Neural cell (in vitro differentiated cells): ENCODE results near the gene ANKS1A.

Source experiments
- EP300 ChIP-seq: fragments of 450-650 bp; conservative IDR thresholded peaks from 2 replicates; pipeline ENCODE4 v1.6.1; 2014; ENCODE audit warnings: antibody characterized with exemption, mild to moderate bottlenecking, moderate library complexity; ENCODE audit not compliant: poor library complexity, severe bottlenecking
- EZH2 ChIP-seq: fragments of 200-600, 300-800 bp; shearing (Covaris generic), sonication (generic); IDR thresholded peaks from 2 replicates; pipeline ENCODE4 v1.6.1; 2014; ENCODE audit warnings: antibody characterized with exemption, low read length, borderline replicate concordance, mild to moderate bottlenecking; ENCODE audit not compliant: insufficient read depth, poor library complexity, severe bottlenecking
- POLR2AphosphoS5 ChIP-seq: IDR thresholded peaks from 2 replicates; pipeline ENCODE4 v1.6.1; 2012
- SMC3 ChIP-seq: fragments of 450-650 bp; conservative IDR thresholded peaks from 2 replicates; pipeline ENCODE4 v1.6.1; 2014; ENCODE audit warnings: antibody characterized with exemption, mild to moderate bottlenecking, moderate library complexity; ENCODE audit not compliant: poor library complexity
- TAF1 ChIP-seq: IDR thresholded peaks from 2 replicates; pipeline ENCODE4 v1.6.1; 2012; ENCODE audit warnings: low read depth
- TF ChIP-seq, protein P1 (sequence below): fragments of 450-650 bp; IDR thresholded peaks from 2 replicates; pipeline ENCODE4 v1.5.1; 2014; ENCODE audit warnings: antibody characterized with exemption, mild to moderate bottlenecking, moderate library complexity; ENCODE audit not compliant: poor library complexity, severe bottlenecking

DNA sequence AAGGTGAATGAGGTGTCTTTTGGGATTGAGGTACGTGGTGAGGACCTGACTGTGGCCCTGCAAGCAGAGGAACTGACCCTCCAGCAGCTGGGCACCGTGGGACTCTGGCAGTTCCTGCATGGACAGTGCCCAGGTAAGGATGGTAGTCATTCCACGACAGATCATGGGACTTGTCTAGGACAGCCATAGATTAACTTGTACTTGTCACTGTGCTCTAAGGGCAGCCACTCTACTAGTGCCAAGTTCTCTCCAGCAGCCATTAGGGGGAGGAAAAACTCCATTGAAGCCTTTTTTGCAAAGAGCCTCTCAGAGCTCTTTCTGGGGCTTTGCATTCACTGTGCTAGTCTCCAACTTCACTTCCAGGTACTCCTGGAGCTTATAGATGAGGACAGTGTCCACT lies 21.6 kb upstream of the ANKS1A start:
- TF ChIP-seq, protein P1, sequence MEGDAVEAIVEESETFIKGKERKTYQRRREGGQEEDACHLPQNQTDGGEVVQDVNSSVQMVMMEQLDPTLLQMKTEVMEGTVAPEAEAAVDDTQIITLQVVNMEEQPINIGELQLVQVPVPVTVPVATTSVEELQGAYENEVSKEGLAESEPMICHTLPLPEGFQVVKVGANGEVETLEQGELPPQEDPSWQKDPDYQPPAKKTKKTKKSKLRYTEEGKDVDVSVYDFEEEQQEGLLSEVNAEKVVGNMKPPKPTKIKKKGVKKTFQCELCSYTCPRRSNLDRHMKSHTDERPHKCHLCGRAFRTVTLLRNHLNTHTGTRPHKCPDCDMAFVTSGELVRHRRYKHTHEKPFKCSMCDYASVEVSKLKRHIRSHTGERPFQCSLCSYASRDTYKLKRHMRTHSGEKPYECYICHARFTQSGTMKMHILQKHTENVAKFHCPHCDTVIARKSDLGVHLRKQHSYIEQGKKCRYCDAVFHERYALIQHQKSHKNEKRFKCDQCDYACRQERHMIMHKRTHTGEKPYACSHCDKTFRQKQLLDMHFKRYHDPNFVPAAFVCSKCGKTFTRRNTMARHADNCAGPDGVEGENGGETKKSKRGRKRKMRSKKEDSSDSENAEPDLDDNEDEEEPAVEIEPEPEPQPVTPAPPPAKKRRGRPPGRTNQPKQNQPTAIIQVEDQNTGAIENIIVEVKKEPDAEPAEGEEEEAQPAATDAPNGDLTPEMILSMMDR = no peak
- no peak for TF ChIP-seq SMC3
- no peak for TF ChIP-seq EP300
- TF ChIP-seq POLR2AphosphoS5 = no peak
- no peak for TF ChIP-seq EZH2
- no peak for TF ChIP-seq TAF1
